ENCODE data around the gene FLNB. TPM values are rescaled to one million over a fixed set of nuclear protein-coding genes. Genes with fewer than 3 reads are reported as not detected.

FLNB gene
- total and polyA plus RNA-seq, 10 of the 15 experiments (the other 5 are each of a cell fraction or from before 2014, with no cell fraction given), result 13.6 to 51.8 (median 26.4) TPM

- peak; percentile 75; the same call in 1 of the 2 replicates for TF ChIP-seq BACH1 (IDR thresholded peaks at IDR 0.05; ENCODE audit: borderline replicate concordance)
- peak; percentile 68 for TF ChIP-seq IKZF1 (conservative IDR thresholded peaks at IDR 0.05)
- TF ChIP-seq NR2F1 (conservative IDR thresholded peaks at IDR 0.05), result 0 out of 2 replicates have a peak, but pooled peaks have one; percentile 20
- TF ChIP-seq POU2F2 (IDR thresholded peaks at IDR 0.05; ENCODE audit: borderline replicate concordance, low read depth, low read length), result peak; percentile 14; the same call in 1 of the 3 replicates
- TF ChIP-seq BRCA1 (IDR thresholded peaks at IDR 0.05; ENCODE audit: low read depth, low read length), result no peak
- TF ChIP-seq SPI1 (IDR thresholded peaks at IDR 0.05; ENCODE audit: borderline replicate concordance, insufficient read depth, low read depth, low read length), result 0 out of 2 replicates have a peak, but pooled peaks have one; percentile 3
- peak; percentile 83 for TF ChIP-seq GATAD2B (conservative IDR thresholded peaks at IDR 0.05; ENCODE audit: low read depth)
- peak; percentile 81 to 93 (median 88) for TF ChIP-seq CTCF (IDR thresholded peaks at IDR 0.05 in 2 of 3, conservative IDR thresholded peaks at IDR 0.05 in 1 of 3; ENCODE audit: control insufficient read depth in 2 of 3, extremely low read depth in 1 of 3, insufficient read depth in 1 of 3, low read depth in 3 of 3, low read length in 3 of 3)
- 0 out of 2 replicates have a peak, but pooled peaks have one; percentile 35 for TF ChIP-seq ZNF24 (IDR thresholded peaks at IDR 0.05)
- TF ChIP-seq TARDBP (IDR thresholded peaks at IDR 0.05; ENCODE audit: borderline replicate concordance), result no peak
- TF ChIP-seq MLLT1 (IDR thresholded peaks at IDR 0.05), result 0 out of 2 replicates have a peak, but pooled peaks have one; percentile 11
- TF ChIP-seq MEF2B (IDR thresholded peaks at IDR 0.05; ENCODE audit: partially characterized antibody, poor library complexity, severe bottlenecking), result peak; percentile 18
- peak; percentile 64 for TF ChIP-seq DPF2 (IDR thresholded peaks at IDR 0.05)
- TF ChIP-seq YY1 (IDR thresholded peaks at IDR 0.05; ENCODE audit: low read depth, low read length), result peak; percentile 73
- TF ChIP-seq SMC3 (IDR thresholded peaks at IDR 0.05; ENCODE audit: borderline replicate concordance, low read length), result peak; percentile 54
- peak; percentile 71; the same call in 1 of the 2 replicates for TF ChIP-seq LARP7 (IDR thresholded peaks at IDR 0.05)
- peak; percentile 68 for TF ChIP-seq RAD21 (IDR thresholded peaks at IDR 0.05; ENCODE audit: insufficient read depth, low read depth, low read length)
Measured at GRCh38 chr3:58177747-58178527, 169.7 kb downstream of the FLNB start (continued).

All from GM12878 (cell line).